Vagina (tissue), 2 donors: Measurements from ENCODE around the gene ABTB2.

Experiments used
- POLR2A ChIP-seq, 2 donors: fragments of 450-650 bp; IDR thresholded peaks; one replicate each; pipeline ENCODE4 v1.6.1; 2017; ENCODE audit warnings: antibody characterized with exemption in 2 of 2, mild to moderate bottlenecking in 2 of 2, moderate library complexity in 2 of 2
- POLR2AphosphoS5 ChIP-seq, 2 donors: sonication (generic); formaldehyde crosslinking; IDR thresholded peaks; one replicate each; pipeline ENCODE4 v1.9.0; 2017; ENCODE audit warnings: antibody characterized with exemption in 2 of 2, mild to moderate bottlenecking in 2 of 2, low read depth in 1 of 2; ENCODE audit not compliant: insufficient read depth in 1 of 2
- TF ChIP-seq, protein P1 (sequence below), 3 experiments: fragments of 450-650 bp in 2 of 3; fragments of 200-600 bp in 1 of 3; sonication (generic) in 1 of 3; IDR thresholded peaks; one replicate each; pipeline ENCODE4 v1.5.1; 2017 to 2019; ENCODE audit warnings: antibody characterized with exemption in 3 of 3, mild to moderate bottlenecking in 2 of 3, moderate library complexity in 2 of 3

DNA sequence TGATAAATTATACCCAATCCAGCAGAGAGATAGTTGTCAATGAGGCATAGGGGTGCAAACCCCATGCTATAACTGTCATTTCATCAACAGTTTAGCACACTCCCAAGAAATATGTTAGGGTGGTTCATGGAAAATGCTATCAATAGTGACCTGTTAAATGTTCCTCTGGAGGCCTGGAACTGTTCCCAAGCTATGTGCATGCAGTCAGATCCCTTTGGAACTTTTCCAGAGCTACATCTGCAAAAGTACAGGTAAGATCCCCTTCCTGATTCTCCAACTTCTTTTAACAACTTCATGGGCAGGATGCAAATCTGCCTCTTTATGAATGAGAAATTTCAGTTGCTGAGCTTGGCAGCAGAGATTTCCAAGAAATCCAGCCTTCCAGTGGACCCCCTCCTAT is 27.2 kb downstream of the ABTB2 start:
- TF ChIP-seq, protein P1, sequence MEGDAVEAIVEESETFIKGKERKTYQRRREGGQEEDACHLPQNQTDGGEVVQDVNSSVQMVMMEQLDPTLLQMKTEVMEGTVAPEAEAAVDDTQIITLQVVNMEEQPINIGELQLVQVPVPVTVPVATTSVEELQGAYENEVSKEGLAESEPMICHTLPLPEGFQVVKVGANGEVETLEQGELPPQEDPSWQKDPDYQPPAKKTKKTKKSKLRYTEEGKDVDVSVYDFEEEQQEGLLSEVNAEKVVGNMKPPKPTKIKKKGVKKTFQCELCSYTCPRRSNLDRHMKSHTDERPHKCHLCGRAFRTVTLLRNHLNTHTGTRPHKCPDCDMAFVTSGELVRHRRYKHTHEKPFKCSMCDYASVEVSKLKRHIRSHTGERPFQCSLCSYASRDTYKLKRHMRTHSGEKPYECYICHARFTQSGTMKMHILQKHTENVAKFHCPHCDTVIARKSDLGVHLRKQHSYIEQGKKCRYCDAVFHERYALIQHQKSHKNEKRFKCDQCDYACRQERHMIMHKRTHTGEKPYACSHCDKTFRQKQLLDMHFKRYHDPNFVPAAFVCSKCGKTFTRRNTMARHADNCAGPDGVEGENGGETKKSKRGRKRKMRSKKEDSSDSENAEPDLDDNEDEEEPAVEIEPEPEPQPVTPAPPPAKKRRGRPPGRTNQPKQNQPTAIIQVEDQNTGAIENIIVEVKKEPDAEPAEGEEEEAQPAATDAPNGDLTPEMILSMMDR (IDR thresholded peaks at IDR 0.05), result no peak
- TF ChIP-seq POLR2A (IDR thresholded peaks at IDR 0.05) (no peak), POLR2AphosphoS5 (IDR thresholded peaks at IDR 0.05; ENCODE audit: insufficient read depth in 1 of 2, low read depth in 1 of 2) (no peak)
